Fibroblast of skin of abdomen (primary cell): ENCODE data around the gene TRAP1.
"Not testable (repeated sequence)": the region's sequence is repeated elsewhere in the genome, so short reads cannot be mapped to it uniquely, and the experiment has no call there.

Source experiments
- DNase-seq: peaks from one replicate; pipeline ENCODE4 v3.0.0-alpha.2; 2013

The TRAP1 gene

DNA sequence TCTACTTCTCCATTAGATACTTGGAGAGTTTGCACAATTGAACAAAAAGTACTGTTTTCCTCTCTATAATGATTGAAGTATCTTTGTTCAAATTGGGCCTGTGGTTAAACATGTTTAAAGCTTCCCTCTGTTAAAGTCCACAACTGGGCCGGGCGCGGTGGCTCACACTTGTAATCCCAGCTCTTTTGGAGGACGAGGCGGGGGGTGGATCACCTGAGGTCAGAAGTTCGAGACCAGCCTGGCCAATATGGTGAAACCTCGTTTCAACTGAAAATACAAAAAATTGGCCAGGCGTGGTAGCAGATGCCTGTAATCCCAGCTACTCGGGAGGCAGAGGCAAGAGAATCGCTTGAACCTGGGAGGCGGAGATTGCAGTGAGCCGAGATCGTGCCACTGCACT lies 108.3 kb downstream of the TRAP1 start:
- not testable (repeated sequence) for DNase-seq

GRCh38 chr16:3608069-3608468 lies 109.3 kb downstream of the TRAP1 start:
- no peak for DNase-seq
